ENCODE measurements around the gene RYR1. TPM values are rescaled to one million over a fixed set of nuclear protein-coding genes. Genes with fewer than 3 reads are reported as not detected.

The RYR1 gene
- total and polyA plus RNA-seq, 7 donors = under 0.01 to 4.1 (median 0.85) TPM

DNA sequence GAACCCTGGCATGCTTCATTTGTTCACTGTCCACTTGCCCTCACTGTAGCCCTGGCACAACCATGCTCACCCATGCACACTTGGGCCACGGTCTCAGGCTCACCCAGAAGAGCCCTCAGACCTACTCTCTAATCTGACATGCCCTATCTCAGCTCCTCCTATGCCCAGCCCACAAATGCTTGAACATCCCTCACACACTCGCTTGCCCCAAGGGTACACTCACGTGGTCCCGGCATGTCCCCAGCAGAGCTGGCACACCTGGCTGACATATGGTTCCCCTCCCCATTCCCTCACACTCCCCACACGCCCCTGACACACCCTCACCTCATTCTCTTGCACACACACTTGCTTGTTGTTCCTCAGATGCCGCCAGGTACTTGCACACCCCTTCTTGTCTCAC, 128.6 kb downstream of the RYR1 start:
- Histone ChIP-seq H3K9me3 (no peaks in the 10 kb centered on the region), H3K4me1 (peaks cover 0 to 6% (median 2%) of the 10 kb centered on the region in 4 donors), H3K27ac (no peak overlapping the region), H3K27me3 (peaks cover 7 to 22% (median 21%) of the 10 kb centered on the region in 3 donors), H3K36me3 (no peaks in the 10 kb centered on the region), H3K4me3 (no peak overlapping the region)
- DNase-seq = no peak
- no peak for TF ChIP-seq POLR2AphosphoS5 (IDR thresholded peaks at IDR 0.05)
- TF ChIP-seq EP300 (IDR thresholded peaks at IDR 0.05) = no peak
- TF ChIP-seq, protein P1, sequence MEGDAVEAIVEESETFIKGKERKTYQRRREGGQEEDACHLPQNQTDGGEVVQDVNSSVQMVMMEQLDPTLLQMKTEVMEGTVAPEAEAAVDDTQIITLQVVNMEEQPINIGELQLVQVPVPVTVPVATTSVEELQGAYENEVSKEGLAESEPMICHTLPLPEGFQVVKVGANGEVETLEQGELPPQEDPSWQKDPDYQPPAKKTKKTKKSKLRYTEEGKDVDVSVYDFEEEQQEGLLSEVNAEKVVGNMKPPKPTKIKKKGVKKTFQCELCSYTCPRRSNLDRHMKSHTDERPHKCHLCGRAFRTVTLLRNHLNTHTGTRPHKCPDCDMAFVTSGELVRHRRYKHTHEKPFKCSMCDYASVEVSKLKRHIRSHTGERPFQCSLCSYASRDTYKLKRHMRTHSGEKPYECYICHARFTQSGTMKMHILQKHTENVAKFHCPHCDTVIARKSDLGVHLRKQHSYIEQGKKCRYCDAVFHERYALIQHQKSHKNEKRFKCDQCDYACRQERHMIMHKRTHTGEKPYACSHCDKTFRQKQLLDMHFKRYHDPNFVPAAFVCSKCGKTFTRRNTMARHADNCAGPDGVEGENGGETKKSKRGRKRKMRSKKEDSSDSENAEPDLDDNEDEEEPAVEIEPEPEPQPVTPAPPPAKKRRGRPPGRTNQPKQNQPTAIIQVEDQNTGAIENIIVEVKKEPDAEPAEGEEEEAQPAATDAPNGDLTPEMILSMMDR (IDR thresholded peaks at IDR 0.05) = no peak
- TF ChIP-seq POLR2A (IDR thresholded peaks at IDR 0.05) = no peak
- 36 to 71% methylated on average over 6 of the region's 6 CpGs for WGBS, 2 donors
- intact Hi-C loops (cut with DNase I) = no loop called here

DNA sequence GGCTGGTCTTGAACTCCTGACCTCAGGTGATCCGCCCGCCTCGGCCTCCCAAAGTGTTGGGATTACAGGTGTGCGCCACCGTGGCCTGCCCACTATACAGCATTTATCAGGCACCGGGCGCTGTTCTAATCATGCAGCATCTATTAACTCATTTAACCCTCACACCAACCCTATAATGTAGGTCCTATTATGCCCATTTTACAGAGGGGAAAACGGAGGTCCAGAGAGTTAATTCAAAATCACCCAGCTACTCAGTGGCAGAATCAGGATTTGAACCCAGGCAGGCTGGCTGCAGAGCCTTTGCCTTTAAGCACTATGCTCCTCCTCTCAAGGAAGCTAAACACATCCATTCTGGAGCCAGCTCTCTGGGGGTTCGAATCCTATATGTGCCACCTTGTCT, 130.0 kb downstream of the RYR1 start:
- H3K4me1 ChIP-seq = peaks cover 0 to 6% (median 2%) of the 10 kb centered on the region in 4 donors
- TF ChIP-seq POLR2AphosphoS5 (IDR thresholded peaks at IDR 0.05) (no peak), EP300 (IDR thresholded peaks at IDR 0.05) (no peak), POLR2A (IDR thresholded peaks at IDR 0.05) (no peak)
- TF ChIP-seq, protein P1 (IDR thresholded peaks at IDR 0.05) = no peak
- no peak overlapping the region for H3K4me3 ChIP-seq
- WGBS, 2 donors = 88 to 94% methylated on average over 9 of the region's 9 CpGs
- H3K9me3 ChIP-seq = no peaks in the 10 kb centered on the region
- H3K27ac ChIP-seq = no peak overlapping the region
- peaks cover 7 to 22% (median 21%) of the 10 kb centered on the region in 3 donors for H3K27me3 ChIP-seq
- no peak for DNase-seq
- H3K36me3 ChIP-seq = no peaks in the 10 kb centered on the region
- intact Hi-C loops (cut with DNase I) = no loop called here

DNA sequence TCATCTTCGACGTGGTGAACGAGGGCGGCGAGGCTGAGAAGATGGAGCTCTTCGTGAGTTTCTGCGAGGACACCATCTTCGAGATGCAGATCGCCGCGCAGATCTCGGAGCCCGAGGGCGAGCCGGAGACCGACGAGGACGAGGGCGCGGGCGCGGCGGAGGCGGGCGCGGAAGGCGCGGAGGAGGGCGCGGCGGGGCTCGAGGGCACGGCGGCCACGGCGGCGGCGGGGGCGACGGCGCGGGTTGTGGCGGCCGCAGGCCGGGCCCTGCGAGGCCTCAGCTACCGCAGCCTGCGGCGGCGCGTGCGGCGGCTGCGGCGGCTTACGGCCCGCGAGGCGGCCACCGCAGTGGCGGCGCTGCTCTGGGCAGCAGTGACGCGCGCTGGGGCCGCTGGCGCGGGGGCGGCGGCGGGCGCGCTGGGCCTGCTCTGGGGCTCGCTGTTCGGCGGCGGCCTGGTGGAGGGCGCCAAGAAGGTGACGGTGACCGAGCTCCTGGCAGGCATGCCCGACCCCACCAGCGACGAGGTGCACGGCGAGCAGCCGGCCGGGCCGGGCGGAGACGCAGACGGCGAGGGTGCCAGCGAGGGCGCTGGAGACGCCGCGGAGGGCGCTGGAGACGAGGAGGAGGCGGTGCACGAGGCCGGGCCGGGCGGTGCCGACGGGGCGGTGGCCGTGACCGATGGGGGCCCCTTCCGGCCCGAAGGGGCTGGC, 131.6 kb downstream of the RYR1 start:
- WGBS, 2 donors = 3 to 7% methylated on average over 111 of the region's 111 CpGs
- Histone ChIP-seq H3K9me3 (no peaks in the 10 kb centered on the region), H3K36me3 (no peaks in the 10 kb centered on the region), H3K27ac (no peak overlapping the region), H3K4me3 (peak overlapping the region in 1 of 4 donors; percentile 34), H3K4me1 (peaks cover 0 to 6% (median 2%) of the 10 kb centered on the region in 4 donors), H3K27me3 (peaks cover 7 to 22% (median 21%) of the 10 kb centered on the region in 3 donors)
- TF ChIP-seq, protein P1 (IDR thresholded peaks at IDR 0.05) = no peak
- no peak for TF ChIP-seq POLR2A (IDR thresholded peaks at IDR 0.05)
- TF ChIP-seq POLR2AphosphoS5 (IDR thresholded peaks at IDR 0.05) = no peak
- no peak for TF ChIP-seq EP300 (IDR thresholded peaks at IDR 0.05)
- intact Hi-C loops (cut with DNase I) = no loop called here
- DNase-seq = no peak

DNA sequence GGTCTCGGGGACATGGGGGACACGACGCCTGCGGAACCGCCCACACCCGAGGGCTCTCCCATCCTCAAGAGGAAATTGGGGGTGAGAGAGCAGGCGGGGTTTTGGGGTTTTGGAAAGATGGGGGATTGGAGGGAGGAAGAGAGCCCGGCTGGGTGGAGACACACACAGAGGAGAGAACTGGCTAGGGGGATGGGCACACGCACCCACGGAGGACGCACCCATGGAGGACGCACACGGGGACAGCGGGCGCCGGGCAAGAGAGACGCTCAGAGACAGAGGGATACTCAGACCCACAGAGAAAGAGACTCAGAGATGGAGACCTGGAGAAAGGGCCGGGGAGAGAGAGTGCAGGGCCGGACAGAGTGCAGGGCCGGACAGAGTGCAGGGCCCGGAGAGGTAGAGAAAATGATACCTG, 132.2 kb downstream of the RYR1 start:
- intact Hi-C loops (cut with DNase I) = no loop called here
- H3K4me3 ChIP-seq = peak overlapping the region in 1 of 4 donors; percentile 34
- H3K4me1 ChIP-seq = peaks cover 0 to 6% (median 2%) of the 10 kb centered on the region in 4 donors
- no peaks in the 10 kb centered on the region for H3K9me3 ChIP-seq
- TF ChIP-seq POLR2A (IDR thresholded peaks at IDR 0.05) (no peak), EP300 (IDR thresholded peaks at IDR 0.05) (no peak), POLR2AphosphoS5 (IDR thresholded peaks at IDR 0.05) (no peak)
- TF ChIP-seq, protein P1 (IDR thresholded peaks at IDR 0.05) = no peak
- H3K27me3 ChIP-seq = peaks cover 7 to 22% (median 21%) of the 10 kb centered on the region in 3 donors
- no peak for DNase-seq
- H3K36me3 ChIP-seq = no peaks in the 10 kb centered on the region
- WGBS, 2 donors = 56 to 58% methylated on average over 21 of the region's 21 CpGs
- H3K27ac ChIP-seq = no peak overlapping the region
